ENCODE results near the gene KBTBD7. TPM values are rescaled to one million over a fixed set of nuclear protein-coding genes. Genes with fewer than 3 reads are reported as not detected.

KBTBD7 gene, protein sequence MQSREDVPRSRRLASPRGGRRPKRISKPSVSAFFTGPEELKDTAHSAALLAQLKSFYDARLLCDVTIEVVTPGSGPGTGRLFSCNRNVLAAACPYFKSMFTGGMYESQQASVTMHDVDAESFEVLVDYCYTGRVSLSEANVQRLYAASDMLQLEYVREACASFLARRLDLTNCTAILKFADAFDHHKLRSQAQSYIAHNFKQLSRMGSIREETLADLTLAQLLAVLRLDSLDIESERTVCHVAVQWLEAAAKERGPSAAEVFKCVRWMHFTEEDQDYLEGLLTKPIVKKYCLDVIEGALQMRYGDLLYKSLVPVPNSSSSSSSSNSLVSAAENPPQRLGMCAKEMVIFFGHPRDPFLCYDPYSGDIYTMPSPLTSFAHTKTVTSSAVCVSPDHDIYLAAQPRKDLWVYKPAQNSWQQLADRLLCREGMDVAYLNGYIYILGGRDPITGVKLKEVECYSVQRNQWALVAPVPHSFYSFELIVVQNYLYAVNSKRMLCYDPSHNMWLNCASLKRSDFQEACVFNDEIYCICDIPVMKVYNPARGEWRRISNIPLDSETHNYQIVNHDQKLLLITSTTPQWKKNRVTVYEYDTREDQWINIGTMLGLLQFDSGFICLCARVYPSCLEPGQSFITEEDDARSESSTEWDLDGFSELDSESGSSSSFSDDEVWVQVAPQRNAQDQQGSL
- total RNA-seq (2.3 TPM), polyA plus RNA-seq (1 to 10 TPM; 4.7 to 9.9 (median 6.1) TPM)

- Mint-ChIP-seq H3K36me3 (peaks cover 18% of the 10 kb centered on the region), H3K27me3 (no peaks in the 10 kb centered on the region), H3K9me3 (peaks cover 0 to 1% (median 0%) of the 10 kb centered on the region in 7 donors), H3K4me3 (peak within 1 kb of the TSS; percentile 93 to 96 (median 94)), H3K27ac (peak within 1 kb of the TSS; percentile 90 to 94 (median 92)), H3K4me1 (peaks cover 21 to 53% (median 34%) of the 10 kb centered on the region in 4 donors)
- Histone ChIP-seq H3K27me3 (ENCODE audit: control insufficient read depth, insufficient read depth, low read length) (no peaks in the 10 kb centered on the region), H3K4me1 (ENCODE audit: control insufficient read depth, insufficient read depth, low read length, poor library complexity, severe bottlenecking) (peaks cover 23% of the 10 kb centered on the region), H3K36me3 (ENCODE audit: control insufficient read depth, insufficient read depth, low read length) (no peaks in the 10 kb centered on the region), H3K4me3 (ENCODE audit: low read depth, low read length) (peak within 1 kb of the TSS; percentile 80), H3K27ac (ENCODE audit: insufficient read depth, low read length, poor library complexity, severe bottlenecking) (peak within 1 kb of the TSS; percentile 65), H3K9me3 (ENCODE audit: control insufficient read depth in 2 of 2, low read length in 2 of 2) (no peaks in the 10 kb centered on the region)
- peak; percentile 98 to 99 for ATAC-seq (ENCODE audit: low read depth in 2 of 2)
- peak; percentile 83 to 93 (median 85) for DNase-seq
Measured at GRCh38 chr13:41193919-41194824, at the start of gene KBTBD7. KBTBD7 (minus strand) TSS chr13:41194569; CDS start chr13:41194257, 312 bp downstream.

DNA sequence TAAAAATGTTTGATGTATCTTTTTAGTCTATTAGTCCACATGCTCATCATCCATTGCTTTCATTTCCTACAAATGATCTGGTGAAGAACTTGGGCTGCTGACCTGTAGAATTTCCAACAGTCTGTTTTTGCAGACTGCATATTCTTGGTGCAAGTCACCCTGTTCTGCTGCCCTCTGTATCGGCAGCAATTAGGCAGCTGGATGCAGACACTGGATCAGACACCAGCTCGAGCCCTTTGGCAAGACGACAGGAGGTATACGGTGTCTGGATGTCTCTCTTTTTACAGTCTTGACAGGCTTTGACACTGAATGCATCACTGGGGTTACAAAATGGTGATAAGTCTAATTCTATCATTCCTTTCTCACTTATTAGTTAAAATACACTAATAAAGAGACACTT lies 47.3 kb upstream of the KBTBD7 start:
- DNase-seq (no peak), ATAC-seq (ENCODE audit: low read depth in 2 of 2) (no peak)
- Histone ChIP-seq H3K9me3 (ENCODE audit: control insufficient read depth in 2 of 2, low read length in 2 of 2) (no peaks in the 10 kb centered on the region), H3K27me3 (ENCODE audit: control insufficient read depth, insufficient read depth, low read length) (no peaks in the 10 kb centered on the region), H3K4me3 (ENCODE audit: low read depth, low read length) (no peak overlapping the region), H3K36me3 (ENCODE audit: control insufficient read depth, insufficient read depth, low read length) (peaks cover 8% of the 10 kb centered on the region), H3K27ac (ENCODE audit: insufficient read depth, low read length, poor library complexity, severe bottlenecking) (no peak overlapping the region), H3K4me1 (ENCODE audit: control insufficient read depth, insufficient read depth, low read length, poor library complexity, severe bottlenecking) (no peaks in the 10 kb centered on the region)
- Mint-ChIP-seq H3K27me3 (no peaks in the 10 kb centered on the region), H3K4me3 (no peak overlapping the region), H3K4me1 (peaks cover 0 to 2% (median 0%) of the 10 kb centered on the region in 4 donors), H3K9me3 (no peaks in the 10 kb centered on the region), H3K27ac (no peak overlapping the region), H3K36me3 (peaks cover 11% of the 10 kb centered on the region)

DNA sequence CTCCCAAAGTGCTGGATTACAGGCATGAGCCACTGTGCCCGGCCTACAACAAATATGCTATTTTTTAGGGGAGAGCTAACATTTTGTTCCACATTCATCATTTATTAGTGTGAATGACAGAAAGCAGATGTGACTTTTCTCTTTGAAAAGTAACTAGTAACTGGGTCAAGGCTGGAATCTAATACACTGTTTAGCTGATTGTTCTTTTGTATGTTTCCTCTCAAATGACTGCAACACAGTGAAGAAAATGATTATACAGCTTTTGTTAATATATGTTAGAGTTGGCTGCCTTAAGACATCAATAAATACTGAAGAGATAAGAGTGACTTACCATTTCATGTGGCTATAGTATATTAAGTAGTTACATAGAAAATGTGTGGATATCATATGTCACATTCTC lies 42.0 kb upstream of the KBTBD7 start:
- Histone ChIP-seq H3K27me3 (ENCODE audit: control insufficient read depth, insufficient read depth, low read length) (no peaks in the 10 kb centered on the region), H3K27ac (ENCODE audit: insufficient read depth, low read length, poor library complexity, severe bottlenecking) (no peak overlapping the region), H3K4me3 (ENCODE audit: low read depth, low read length) (no peak overlapping the region), H3K4me1 (ENCODE audit: control insufficient read depth, insufficient read depth, low read length, poor library complexity, severe bottlenecking) (no peaks in the 10 kb centered on the region), H3K36me3 (ENCODE audit: control insufficient read depth, insufficient read depth, low read length) (peaks cover 19% of the 10 kb centered on the region), H3K9me3 (ENCODE audit: control insufficient read depth in 2 of 2, low read length in 2 of 2) (no peaks in the 10 kb centered on the region)
- no peak for DNase-seq
- H3K9me3 Mint-ChIP-seq = no peaks in the 10 kb centered on the region
- H3K27ac Mint-ChIP-seq = no peak overlapping the region
- no peak for ATAC-seq (ENCODE audit: low read depth in 2 of 2)
- H3K4me1 Mint-ChIP-seq = peaks cover 0 to 18% (median 2%) of the 10 kb centered on the region in 4 donors
- H3K4me3 Mint-ChIP-seq = no peak overlapping the region
- H3K36me3 Mint-ChIP-seq = peaks cover 34% of the 10 kb centered on the region
- no peaks in the 10 kb centered on the region for H3K27me3 Mint-ChIP-seq

DNA sequence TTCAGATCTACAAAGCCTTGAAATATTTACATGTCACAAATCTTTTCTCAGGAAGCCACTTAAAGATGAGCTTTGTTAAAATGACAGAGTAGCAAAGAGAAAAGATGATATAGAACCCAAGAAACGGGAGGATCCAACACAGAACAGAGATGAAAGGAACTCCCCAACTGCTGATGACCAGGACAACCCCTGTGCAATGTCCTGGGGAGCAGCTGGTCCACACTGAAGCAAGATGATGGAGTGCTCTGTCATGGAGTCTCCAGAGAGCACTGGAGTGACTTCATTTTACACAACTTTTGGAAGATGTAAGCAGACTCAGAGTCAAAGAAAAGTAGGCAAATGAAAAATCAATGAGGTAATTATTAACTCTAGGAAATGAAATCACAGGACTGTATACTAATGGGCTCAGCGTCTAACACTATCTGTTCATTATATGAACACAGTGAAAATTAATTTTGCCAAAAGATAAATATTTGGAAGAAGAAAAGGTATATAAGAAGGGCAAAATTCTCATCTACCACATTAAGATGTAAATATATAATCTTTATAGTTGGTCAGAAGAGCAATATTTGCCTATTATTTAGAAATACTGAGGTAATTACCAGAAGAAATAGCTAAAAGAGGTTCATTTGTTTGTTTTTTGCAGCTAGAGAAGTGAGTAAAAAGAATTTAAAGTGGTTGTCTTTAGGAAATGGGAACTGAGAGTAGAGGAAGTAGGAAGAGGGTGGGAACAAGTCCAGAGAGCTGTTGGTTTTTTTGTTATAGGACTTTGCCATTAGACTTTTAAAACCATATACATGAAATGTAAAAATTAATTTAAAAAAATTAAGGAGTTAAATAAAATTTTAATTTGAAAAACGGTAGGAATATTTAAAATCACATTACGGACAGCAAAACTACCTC lies 38.5 kb upstream of the KBTBD7 start:
- Mint-ChIP-seq H3K9me3 (no peaks in the 10 kb centered on the region), H3K27me3 (no peaks in the 10 kb centered on the region)
- H3K27ac ChIP-seq (ENCODE audit: insufficient read depth, low read length, poor library complexity, severe bottlenecking) = no peak overlapping the region

DNA sequence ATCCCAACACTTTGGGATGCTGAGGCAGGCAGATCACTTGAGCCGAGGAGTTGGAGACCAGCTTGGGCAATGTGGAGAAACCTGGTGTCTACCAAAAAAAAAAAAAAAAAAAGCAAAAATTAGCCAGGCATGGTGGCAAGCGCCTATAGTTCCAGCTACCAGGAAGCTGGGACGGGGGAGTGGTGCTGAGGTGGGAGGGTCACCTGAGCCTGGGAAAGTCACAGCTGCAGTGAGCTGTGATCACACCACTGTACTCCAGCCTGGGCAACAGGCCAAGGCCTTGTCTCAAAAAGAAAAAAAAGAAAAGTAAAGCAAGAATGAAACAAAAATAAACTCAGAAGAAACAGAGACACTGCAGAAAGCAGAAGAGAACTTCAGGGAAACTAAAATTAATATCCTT lies 37.4 kb upstream of the KBTBD7 start:
- no peak for ATAC-seq (ENCODE audit: low read depth in 2 of 2)
- Mint-ChIP-seq H3K36me3 (peaks cover 38% of the 10 kb centered on the region), H3K4me3 (no peak overlapping the region), H3K4me1 (peaks cover 0 to 17% (median 5%) of the 10 kb centered on the region in 4 donors), H3K9me3 (no peaks in the 10 kb centered on the region), H3K27ac (peak overlapping the region in 1 of 3 donors; percentile 23), H3K27me3 (no peaks in the 10 kb centered on the region)
- Histone ChIP-seq H3K27me3 (ENCODE audit: control insufficient read depth, insufficient read depth, low read length) (no peaks in the 10 kb centered on the region), H3K4me1 (ENCODE audit: control insufficient read depth, insufficient read depth, low read length, poor library complexity, severe bottlenecking) (no peaks in the 10 kb centered on the region), H3K27ac (ENCODE audit: insufficient read depth, low read length, poor library complexity, severe bottlenecking) (no peak overlapping the region), H3K36me3 (ENCODE audit: control insufficient read depth, insufficient read depth, low read length) (peaks cover 24% of the 10 kb centered on the region), H3K9me3 (ENCODE audit: control insufficient read depth in 2 of 2, low read length in 2 of 2) (no peaks in the 10 kb centered on the region), H3K4me3 (ENCODE audit: low read depth, low read length) (no peak overlapping the region)
- no peak for DNase-seq

More for the DNA sequence above, 38.5 kb upstream of the KBTBD7 start:
- Mint-ChIP-seq H3K4me3 (no peak overlapping the region), H3K4me1 (peaks cover 0 to 18% (median 5%) of the 10 kb centered on the region in 4 donors), H3K27ac (peak overlapping the region in 1 of 3 donors; percentile 26), H3K36me3 (peaks cover 37% of the 10 kb centered on the region)
- H3K4me3 ChIP-seq (ENCODE audit: low read depth, low read length) = no peak overlapping the region
- H3K36me3 ChIP-seq (ENCODE audit: control insufficient read depth, insufficient read depth, low read length) = peaks cover 18% of the 10 kb centered on the region
- H3K27me3 ChIP-seq (ENCODE audit: control insufficient read depth, insufficient read depth, low read length) = no peaks in the 10 kb centered on the region
- H3K9me3 ChIP-seq (ENCODE audit: control insufficient read depth in 2 of 2, low read length in 2 of 2) = no peaks in the 10 kb centered on the region
- H3K4me1 ChIP-seq (ENCODE audit: control insufficient read depth, insufficient read depth, low read length, poor library complexity, severe bottlenecking) = no peaks in the 10 kb centered on the region
- no peak for ATAC-seq (ENCODE audit: low read depth in 2 of 2)
- no peak for DNase-seq

- H3K27ac Mint-ChIP-seq = peak overlapping the region in 1 of 3 donors; percentile 23
- no peak overlapping the region for H3K4me3 Mint-ChIP-seq
- Histone ChIP-seq H3K27me3 (ENCODE audit: control insufficient read depth, insufficient read depth, low read length) (no peaks in the 10 kb centered on the region), H3K4me3 (ENCODE audit: low read depth, low read length) (no peak overlapping the region), H3K9me3 (ENCODE audit: control insufficient read depth in 2 of 2, low read length in 2 of 2) (no peaks in the 10 kb centered on the region), H3K36me3 (ENCODE audit: control insufficient read depth, insufficient read depth, low read length) (peaks cover 29% of the 10 kb centered on the region), H3K4me1 (ENCODE audit: control insufficient read depth, insufficient read depth, low read length, poor library complexity, severe bottlenecking) (no peaks in the 10 kb centered on the region), H3K27ac (ENCODE audit: insufficient read depth, low read length, poor library complexity, severe bottlenecking) (no peak overlapping the region)
- peaks cover 42% of the 10 kb centered on the region for H3K36me3 Mint-ChIP-seq
- peaks cover 0 to 11% (median 5%) of the 10 kb centered on the region in 4 donors for H3K4me1 Mint-ChIP-seq
- ATAC-seq (ENCODE audit: low read depth in 2 of 2) (no peak), DNase-seq (no peak)
- no peaks in the 10 kb centered on the region for H3K27me3 Mint-ChIP-seq
- no peaks in the 10 kb centered on the region for H3K9me3 Mint-ChIP-seq
Measured at GRCh38 chr13:41231025-41231677, 36.8 kb upstream of the KBTBD7 start.

All from CD4-positive, CD25-positive, alpha-beta regulatory T cell (primary cell).